CD4-positive, alpha-beta T cell treated with Interleukin-10 for 1 hour (primary cell): ENCODE data around the gene TRIM34.

Experiments
- DNase-seq: peaks from one replicate; pipeline ENCODE4 v3.0.0-alpha.2; 2020

Gene TRIM34

DNA sequence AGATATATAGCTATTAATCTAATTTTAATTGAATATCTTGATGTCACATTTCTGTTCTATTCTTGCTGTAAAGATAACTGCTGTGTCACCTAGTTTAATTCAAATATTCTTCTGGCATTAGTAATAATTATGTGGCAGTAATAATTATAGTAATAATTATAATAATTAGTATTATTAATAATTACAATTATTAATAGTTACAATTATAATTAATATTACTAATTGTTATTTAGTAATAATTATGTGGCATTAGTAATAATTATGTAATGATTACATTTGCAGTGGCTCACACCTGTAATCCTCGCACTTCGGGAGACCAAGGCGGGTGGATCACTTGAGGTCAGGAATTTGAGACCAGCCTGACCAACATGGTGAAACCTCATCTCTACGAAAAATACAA is 61.6 kb downstream of the TRIM34 start:
- DNase-seq = no peak

DNA sequence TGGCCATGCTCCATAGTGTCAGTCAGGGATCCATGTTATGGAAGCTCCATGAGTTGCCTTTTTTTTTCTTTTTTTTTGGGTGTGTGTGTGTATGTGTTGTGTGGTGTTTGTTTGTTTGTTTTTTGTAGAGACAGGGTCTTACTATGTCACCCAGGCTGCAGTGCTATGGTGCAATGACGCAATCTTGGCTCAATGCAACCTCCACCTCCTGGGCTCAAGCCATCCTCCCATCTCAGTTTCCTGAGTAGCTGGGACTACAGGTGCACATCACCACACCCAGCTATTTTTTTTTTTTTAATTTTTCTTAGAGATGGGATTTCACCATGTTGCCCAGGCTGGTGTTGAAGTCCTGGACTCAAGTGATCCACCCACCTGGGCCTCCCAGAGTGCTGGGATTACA is 63.7 kb downstream of the TRIM34 start:
- DNase-seq = no peak

- peak; percentile 79 for DNase-seq
These were observed 64.8 kb downstream of the TRIM34 start, which contains the start of gene TRIM22 for GRCh38 chr11:5689551-5689983. TSS of gene TRIM22 (plus strand) at chr11:5689790. CDS start at chr11:5696233, 6,443 bp downstream.

DNA sequence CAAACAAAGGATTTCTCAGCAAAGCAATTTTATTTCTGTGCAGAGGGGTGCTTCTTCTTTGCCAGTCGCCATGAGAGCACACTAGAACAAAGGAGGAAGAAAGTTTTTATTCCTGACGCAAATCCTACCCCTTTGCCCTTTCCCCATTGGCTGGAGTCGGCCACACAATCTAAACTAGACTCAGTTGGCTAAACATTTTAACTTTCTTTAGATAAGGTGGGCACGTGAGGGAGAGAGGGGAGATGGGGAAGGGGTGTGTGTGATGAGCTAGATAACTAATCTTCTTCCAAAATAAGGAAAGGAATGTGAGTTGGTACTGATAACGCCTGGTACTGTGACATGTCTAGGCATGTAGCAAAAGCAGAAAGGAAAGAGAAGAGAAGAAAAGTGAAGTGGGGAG is 65.4 kb downstream of the TRIM34 start:
- DNase-seq = no peak

DNA sequence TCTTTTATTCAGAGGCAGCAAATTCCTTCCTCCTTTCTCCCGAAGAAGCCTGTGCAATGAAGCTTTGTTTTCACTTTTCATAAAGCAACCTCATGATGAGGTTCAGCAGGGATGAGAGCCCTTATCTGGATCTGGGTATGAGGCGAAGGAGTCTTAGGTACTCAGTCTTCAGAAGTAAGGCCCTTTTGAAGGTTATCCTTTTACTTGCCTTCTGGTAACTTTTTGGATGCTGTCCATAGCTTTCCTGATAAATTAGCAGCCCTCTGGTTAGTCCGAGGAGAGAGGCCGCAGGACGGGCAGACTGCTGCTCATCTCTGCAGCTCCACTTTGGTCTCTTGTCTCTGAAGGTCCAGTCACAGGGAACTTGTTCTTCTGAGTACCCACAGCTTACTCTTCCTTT is 65.9 kb downstream of the TRIM34 start:
- DNase-seq = peak; percentile 15

GRCh38 chr11:5691238-5691963 is 66.6 kb downstream of the TRIM34 start:
- DNase-seq = peak; percentile 15

- DNase-seq = peak; percentile 20
These were observed 67.2 kb downstream of the TRIM34 start for GRCh38 chr11:5691964-5692361.
